NCI-H526 (cell line): ENCODE data around the gene LEFTY1.
A peak's percentile ranks its signal among the peaks of the same experiment; 100 is the strongest.
"Not testable (repeated sequence)": the region's sequence is repeated elsewhere in the genome, so short reads cannot be mapped to it uniquely, and the experiment has no call there.

Experiments used
- DNase-seq, 2 experiments: peaks; one replicate each; lab custom pipeline; 2025; lab: John Stamatoyannopoulos, UW

LEFTY1 gene

GRCh38 chr1:225888898-225889601 lies at the start of gene LEFTY1:
Gene LEFTY1 (minus strand): TSS chr1:225889146. CDS start chr1:225889066, 80 bp downstream.
- DNase-seq, result no peak

GRCh38 chr1:225937048-225937968 lies 48.4 kb upstream of the LEFTY1 start:
- DNase-seq, result no peak

GRCh38 chr1:225936523-225936922 lies 47.6 kb upstream of the LEFTY1 start:
- DNase-seq, result no peak

- not testable (repeated sequence) for DNase-seq
These were observed 47.1 kb upstream of the LEFTY1 start for GRCh38 chr1:225936086-225936485.

DNA sequence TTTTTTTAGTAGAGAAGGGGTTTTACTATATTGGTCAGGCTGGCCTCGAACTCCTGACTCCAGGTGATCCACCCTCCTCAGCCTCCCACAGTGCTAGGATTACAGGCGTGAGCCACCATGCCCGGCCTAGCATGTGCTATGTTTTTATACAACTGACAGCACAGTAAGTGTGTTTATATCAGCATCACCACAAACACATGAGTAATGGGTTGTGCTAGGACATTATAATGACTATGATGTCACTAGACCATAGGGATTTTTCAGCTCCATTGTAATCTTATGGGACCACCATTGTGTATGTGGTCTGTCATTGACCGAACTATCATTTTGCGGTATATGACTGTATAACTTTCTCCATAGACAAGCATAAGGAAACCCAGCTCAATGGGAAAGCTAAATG lies 45.8 kb upstream of the LEFTY1 start:
- no peak for DNase-seq

DNA sequence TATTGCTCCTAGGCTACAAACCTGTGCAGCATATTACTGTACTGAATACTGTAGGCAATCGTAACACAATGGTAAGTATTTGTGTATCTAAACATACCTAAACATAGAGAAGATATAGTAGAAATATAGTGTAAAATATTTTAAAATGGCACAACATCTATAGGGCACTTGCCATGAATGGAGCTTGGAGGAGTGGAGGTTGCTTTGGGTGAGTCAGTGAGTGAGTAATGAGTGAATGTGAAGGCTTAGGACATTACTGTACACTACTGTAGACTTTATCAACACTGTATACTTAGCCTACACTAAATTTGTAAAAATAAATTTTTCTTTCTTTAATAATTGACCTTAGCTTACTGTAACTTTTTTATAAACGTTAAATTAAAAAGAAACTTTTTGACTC lies 44.1 kb upstream of the LEFTY1 start:
- DNase-seq, result no peak

GRCh38 chr1:225931270-225932136 lies 42.6 kb upstream of the LEFTY1 start:
- no peak for DNase-seq

DNA sequence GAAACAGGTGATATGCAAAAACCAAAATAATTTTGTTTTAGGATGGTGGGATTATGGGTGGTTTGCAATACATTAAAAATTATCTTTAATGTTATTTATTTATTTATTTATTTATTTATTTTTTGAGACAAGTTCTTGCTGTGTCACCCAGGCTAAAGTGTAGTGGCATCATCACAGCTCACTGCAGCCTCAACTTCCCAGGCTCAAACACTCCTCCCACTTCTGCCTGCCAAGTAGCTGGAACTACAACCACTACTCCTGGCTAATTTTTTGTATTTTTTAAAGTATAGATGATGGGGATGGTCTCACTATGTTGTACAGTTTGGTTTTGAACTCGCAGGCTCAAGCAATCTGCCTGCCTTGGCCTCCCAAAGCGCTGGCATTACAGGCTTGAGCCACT lies 41.6 kb upstream of the LEFTY1 start:
- DNase-seq, result no peak

DNA sequence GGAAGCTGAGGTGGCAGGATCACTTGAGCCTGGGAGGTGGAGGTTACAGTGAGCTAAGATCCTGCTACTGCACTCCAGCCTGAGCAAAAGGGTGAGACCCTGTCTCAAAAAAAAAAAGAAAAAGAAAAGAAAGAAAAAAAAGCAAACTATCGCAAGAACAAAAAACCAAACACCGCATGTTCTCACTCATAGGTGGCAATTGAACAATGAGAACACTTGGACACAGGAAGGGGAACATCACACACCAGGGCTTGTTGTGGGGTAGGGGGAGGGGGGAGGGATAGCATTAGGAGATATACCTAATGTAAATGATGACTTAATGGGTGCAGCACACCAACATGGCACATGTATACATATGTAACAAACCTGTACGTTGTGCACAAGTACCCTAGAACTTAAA lies 40.5 kb upstream of the LEFTY1 start:
- DNase-seq, result not testable (repeated sequence)

- DNase-seq, result no peak
These were observed 39.5 kb upstream of the LEFTY1 start for GRCh38 chr1:225928186-225929175.

- DNase-seq, result no peak
These were observed 37.7 kb upstream of the LEFTY1 start for GRCh38 chr1:225926551-225927113.

- peak; percentile 85 to 96 for DNase-seq
These were observed 35.0 kb upstream of the LEFTY1 start, which contains the start of gene PYCR2 for GRCh38 chr1:225923692-225924555. Gene PYCR2 (minus strand): TSS chr1:225924250. CDS start chr1:225924110, 140 bp downstream.

- DNase-seq, result no peak
These were observed 34.4 kb upstream of the LEFTY1 start for GRCh38 chr1:225923381-225923691.

GRCh38 chr1:225921734-225922709 lies 33.1 kb upstream of the LEFTY1 start:
- DNase-seq, result no peak

GRCh38 chr1:225919906-225920305 lies 31.0 kb upstream of the LEFTY1 start:
- no peak for DNase-seq

- no peak for DNase-seq
These were observed 29.3 kb upstream of the LEFTY1 start for GRCh38 chr1:225918280-225918679.

DNA sequence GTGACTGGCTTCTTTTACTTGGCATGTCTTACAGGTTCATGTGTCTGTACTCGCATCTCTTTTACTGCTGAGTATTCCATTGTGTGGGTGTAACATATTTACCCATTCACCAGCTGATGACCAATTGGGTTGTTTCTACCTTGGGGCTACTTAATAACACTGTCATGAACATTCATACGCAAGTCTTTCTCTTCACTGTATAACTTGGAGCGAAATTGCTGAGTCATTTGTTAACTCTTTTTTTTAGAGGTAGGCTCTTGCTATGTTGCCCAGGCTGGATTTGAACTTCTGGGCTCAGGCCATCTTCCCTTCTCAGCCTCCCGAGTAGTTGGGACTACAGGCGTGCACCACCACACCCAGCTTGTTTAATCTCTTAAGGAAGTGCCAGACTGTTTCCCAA lies 28.6 kb upstream of the LEFTY1 start:
- DNase-seq, result no peak

DNA sequence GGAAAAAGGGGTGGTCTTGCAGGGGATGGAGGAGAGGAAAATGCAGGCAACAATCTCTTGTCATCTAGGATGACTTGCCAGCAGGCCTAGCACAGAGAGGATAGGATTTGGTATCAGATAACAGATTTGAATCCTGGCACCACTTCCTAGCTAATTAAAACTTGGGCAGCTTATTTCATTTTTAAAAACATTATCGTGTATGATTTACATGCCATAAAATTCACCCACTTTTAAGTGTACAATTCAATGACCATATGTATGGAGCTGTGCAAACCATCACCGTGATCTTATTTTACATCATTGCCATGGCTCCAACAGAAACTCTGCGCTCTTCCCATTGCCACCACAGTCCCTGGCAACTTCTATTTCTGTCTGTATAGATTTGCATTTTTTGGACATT lies 28.2 kb upstream of the LEFTY1 start:
- DNase-seq, result no peak
